ENCODE results near the gene RFX8. TPM values are rescaled to one million over a fixed set of nuclear protein-coding genes. Genes with fewer than 3 reads are reported as not detected.
A peak's percentile ranks its signal among the peaks of the same experiment; 100 is the strongest.

The RFX8 gene
- total RNA-seq, 1 experiment from 2014 or later = 0.77 TPM

DNA sequence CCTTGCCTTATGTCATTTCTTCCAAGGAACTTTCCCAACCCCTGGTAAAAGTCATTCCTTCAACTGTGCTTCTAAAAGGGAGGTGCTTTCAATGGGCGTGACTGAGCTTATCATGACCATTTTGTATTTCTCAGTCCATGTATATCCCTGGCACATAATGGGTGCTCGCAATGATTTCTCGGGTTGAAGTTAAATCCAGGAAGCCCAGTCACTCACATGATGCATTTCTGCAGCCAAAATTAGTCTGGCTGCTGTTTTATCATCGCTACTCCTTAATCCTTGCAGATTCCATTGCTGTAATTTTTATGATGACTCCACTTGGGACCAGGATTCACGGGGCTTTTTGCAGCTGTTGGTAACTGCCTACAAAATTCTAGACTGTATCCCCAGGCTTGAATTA, 25.9 kb upstream of the RFX8 start:
- BruUV-seq (replicated peaks) = no TSS peak
- Histone ChIP-seq H3K4me2 (ENCODE audit: low read length) (no peak overlapping the region), H2AFZ (ENCODE audit: low read length) (no peak overlapping the region), H3K27me3 (ENCODE audit: low read length) (no peaks in the 10 kb centered on the region), H3K9me3 (ENCODE audit: low read length) (no peaks in the 10 kb centered on the region), H3F3A (ENCODE audit: low read length, unreplicated experiment) (no peaks in the 10 kb centered on the region), H3K27ac (ENCODE audit: low read length) (peak overlapping the region; percentile 61), H3K79me2 (ENCODE audit: low read length) (no peaks in the 10 kb centered on the region), H3K4me3 (ENCODE audit: low read length) (no peak overlapping the region), H3K4me1 (ENCODE audit: insufficient read depth, low read length) (peaks cover 23% of the 10 kb centered on the region), H3K9ac (ENCODE audit: low read length) (no peak overlapping the region), H4K20me1 (ENCODE audit: low read length) (no peaks in the 10 kb centered on the region), H3K36me3 (ENCODE audit: low read depth, low read length) (no peaks in the 10 kb centered on the region), H3K9me2 (replicated peaks; ENCODE audit: low read length) (no peaks in the 10 kb centered on the region)
- POLR2A ChIA-PET (ENCODE audit: unreplicated experiment) = no interaction called here
- TF ChIP-seq, protein P1, sequence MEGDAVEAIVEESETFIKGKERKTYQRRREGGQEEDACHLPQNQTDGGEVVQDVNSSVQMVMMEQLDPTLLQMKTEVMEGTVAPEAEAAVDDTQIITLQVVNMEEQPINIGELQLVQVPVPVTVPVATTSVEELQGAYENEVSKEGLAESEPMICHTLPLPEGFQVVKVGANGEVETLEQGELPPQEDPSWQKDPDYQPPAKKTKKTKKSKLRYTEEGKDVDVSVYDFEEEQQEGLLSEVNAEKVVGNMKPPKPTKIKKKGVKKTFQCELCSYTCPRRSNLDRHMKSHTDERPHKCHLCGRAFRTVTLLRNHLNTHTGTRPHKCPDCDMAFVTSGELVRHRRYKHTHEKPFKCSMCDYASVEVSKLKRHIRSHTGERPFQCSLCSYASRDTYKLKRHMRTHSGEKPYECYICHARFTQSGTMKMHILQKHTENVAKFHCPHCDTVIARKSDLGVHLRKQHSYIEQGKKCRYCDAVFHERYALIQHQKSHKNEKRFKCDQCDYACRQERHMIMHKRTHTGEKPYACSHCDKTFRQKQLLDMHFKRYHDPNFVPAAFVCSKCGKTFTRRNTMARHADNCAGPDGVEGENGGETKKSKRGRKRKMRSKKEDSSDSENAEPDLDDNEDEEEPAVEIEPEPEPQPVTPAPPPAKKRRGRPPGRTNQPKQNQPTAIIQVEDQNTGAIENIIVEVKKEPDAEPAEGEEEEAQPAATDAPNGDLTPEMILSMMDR (conservative IDR thresholded peaks at IDR 0.05; ENCODE audit: low read depth, low read length) = no peak
- TF ChIP-seq EZH2phosphoT487 (IDR thresholded peaks at IDR 0.05; ENCODE audit: borderline replicate concordance, low read length) (no peak), EZH2 (IDR thresholded peaks at IDR 0.05; ENCODE audit: low read length, unreplicated experiment) (no peak)
- intact Hi-C loops (cut with micrococcal nuclease) = loop anchor here (1.0 kb wide), 1 partner anchor 16 kb away; no protein-coding TSS in a partner anchor
- ATAC-seq (no peak; the same call in 1 of the 2 replicates), DNase-seq (no peak)
- CTCF ChIA-PET = interaction anchor here (0.7 kb wide), 1 partner anchor 82 kb away, joined by 9 read pairs; no protein-coding TSS in a partner anchor

DNA sequence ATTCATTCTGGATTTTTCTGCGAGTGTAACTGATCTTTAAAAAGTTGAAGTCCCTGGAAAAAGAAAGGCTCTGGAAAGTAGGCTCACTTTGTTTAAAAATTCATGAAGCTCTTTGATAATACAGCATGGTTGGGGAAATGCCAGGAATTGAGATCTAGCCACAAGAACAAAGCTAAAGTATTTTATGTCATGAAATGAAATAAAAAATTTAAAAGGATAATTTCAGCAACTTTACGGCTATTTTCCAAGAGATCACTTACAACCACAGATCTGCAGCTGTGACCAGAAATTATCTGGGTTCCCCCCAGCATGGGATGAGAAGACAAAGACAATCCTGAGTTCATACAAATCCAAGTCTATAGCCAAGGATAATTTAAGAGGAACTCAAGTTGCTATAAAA, 25.3 kb upstream of the RFX8 start:
- Histone ChIP-seq H3K27ac (ENCODE audit: low read length) (peak overlapping the region; percentile 61), H3K79me2 (ENCODE audit: low read length) (no peaks in the 10 kb centered on the region), H3K4me1 (ENCODE audit: insufficient read depth, low read length) (peaks cover 23% of the 10 kb centered on the region), H3K9ac (ENCODE audit: low read length) (no peak overlapping the region), H3K9me3 (ENCODE audit: low read length) (no peaks in the 10 kb centered on the region), H3K36me3 (ENCODE audit: low read depth, low read length) (no peaks in the 10 kb centered on the region), H3K4me3 (ENCODE audit: low read length) (no peak overlapping the region), H3F3A (ENCODE audit: low read length, unreplicated experiment) (no peaks in the 10 kb centered on the region), H3K4me2 (ENCODE audit: low read length) (no peak overlapping the region), H3K27me3 (ENCODE audit: low read length) (no peaks in the 10 kb centered on the region), H3K9me2 (replicated peaks; ENCODE audit: low read length) (no peaks in the 10 kb centered on the region), H4K20me1 (ENCODE audit: low read length) (no peaks in the 10 kb centered on the region), H2AFZ (ENCODE audit: low read length) (no peak overlapping the region)
- POLR2A ChIA-PET (ENCODE audit: unreplicated experiment) = no interaction called here
- TF ChIP-seq, protein P1 (conservative IDR thresholded peaks at IDR 0.05; ENCODE audit: low read depth, low read length) = no peak
- no peak for TF ChIP-seq EZH2 (IDR thresholded peaks at IDR 0.05; ENCODE audit: low read length, unreplicated experiment)
- TF ChIP-seq EZH2phosphoT487 (IDR thresholded peaks at IDR 0.05; ENCODE audit: borderline replicate concordance, low read length) = no peak
- ATAC-seq = peak; percentile 62
- no peak for DNase-seq
- CTCF ChIA-PET = no interaction called here
- BruUV-seq (replicated peaks) = no TSS peak
- intact Hi-C loops (cut with micrococcal nuclease) = loop anchor here (1.0 kb wide), 1 partner anchor 17 kb away; no protein-coding TSS in a partner anchor

DNA sequence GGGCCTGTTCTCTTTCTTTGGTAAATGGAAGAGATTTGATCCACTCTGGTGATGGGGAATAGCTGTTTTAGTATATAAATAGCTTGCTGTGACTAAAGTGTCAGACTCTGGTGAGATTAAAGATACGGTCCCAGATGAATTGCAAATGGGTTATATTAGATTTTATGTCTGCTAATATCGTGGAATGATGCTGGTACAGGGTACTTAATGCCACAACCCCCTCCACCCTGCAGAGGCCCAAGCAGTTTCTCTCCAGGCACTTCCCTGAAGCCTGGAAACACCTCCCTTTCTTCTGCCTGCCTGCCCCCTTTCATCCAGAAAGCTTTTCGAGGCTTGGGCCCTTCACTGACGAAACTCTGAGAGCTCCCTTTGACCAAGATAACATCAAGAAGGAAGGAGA, 21.4 kb upstream of the RFX8 start:
- H3K36me3 ChIP-seq (ENCODE audit: low read depth, low read length) = no peaks in the 10 kb centered on the region
- H3K9me3 ChIP-seq (ENCODE audit: low read length) = no peaks in the 10 kb centered on the region
- POLR2A ChIA-PET (ENCODE audit: unreplicated experiment) = no interaction called here
- H3K27me3 ChIP-seq (ENCODE audit: low read length) = no peaks in the 10 kb centered on the region
- no peak overlapping the region for H3K27ac ChIP-seq (ENCODE audit: low read length)
- H3K4me1 ChIP-seq (ENCODE audit: insufficient read depth, low read length) = peaks cover 12% of the 10 kb centered on the region
- intact Hi-C loops (cut with micrococcal nuclease) = no loop called here
- BruUV-seq (replicated peaks) = no TSS peak
- no peak for DNase-seq
- no peak overlapping the region for H3K4me2 ChIP-seq (ENCODE audit: low read length)
- CTCF ChIA-PET = no interaction called here
- no peaks in the 10 kb centered on the region for H4K20me1 ChIP-seq (ENCODE audit: low read length)
- no peak overlapping the region for H3K9ac ChIP-seq (ENCODE audit: low read length)
- no peaks in the 10 kb centered on the region for H3K9me2 ChIP-seq (replicated peaks; ENCODE audit: low read length)
- H3K4me3 ChIP-seq (ENCODE audit: low read length) = no peak overlapping the region
- H3K79me2 ChIP-seq (ENCODE audit: low read length) = no peaks in the 10 kb centered on the region
- TF ChIP-seq EZH2phosphoT487 (IDR thresholded peaks at IDR 0.05; ENCODE audit: borderline replicate concordance, low read length) (no peak), EZH2 (IDR thresholded peaks at IDR 0.05; ENCODE audit: low read length, unreplicated experiment) (no peak)
- TF ChIP-seq, protein P1 (conservative IDR thresholded peaks at IDR 0.05; ENCODE audit: low read depth, low read length) = no peak
- ATAC-seq = no peak
- no peaks in the 10 kb centered on the region for H3F3A ChIP-seq (ENCODE audit: low read length, unreplicated experiment)
- H2AFZ ChIP-seq (ENCODE audit: low read length) = no peak overlapping the region

Measured in PC-3 (cell line).